Chondrocyte (in vitro differentiated cells): ENCODE data around the gene TRAK1. TPM values are rescaled to one million over a fixed set of nuclear protein-coding genes. Genes with fewer than 3 reads are reported as not detected.

ENCODE experiments used
- DNase-seq: peaks from one replicate; pipeline ENCODE4 v3.0.0; 2021; ENCODE audit warnings: mixed read lengths, low spot score
- H3K27ac Mint-ChIP-seq: one replicate; pipeline ENCODE4 v1.8.0; 2021; ENCODE audit warnings: mild to moderate bottlenecking, moderate library complexity, mixed read lengths; ENCODE audit not compliant: unreplicated experiment
- H3K27me3 Mint-ChIP-seq: 2 replicates; pipeline ENCODE4 v1.8.0; 2021; ENCODE audit warnings: low read depth, mixed read lengths
- H3K36me3 Mint-ChIP-seq: 2 replicates; pipeline ENCODE4 v1.8.0; 2021; ENCODE audit warnings: low read depth, mixed read lengths
- H3K4me1 Mint-ChIP-seq: 2 replicates; pipeline ENCODE4 v1.8.0; 2021; ENCODE audit warnings: low read depth, mild to moderate bottlenecking, mixed read lengths
- H3K4me3 Mint-ChIP-seq: one replicate; pipeline ENCODE4 v1.8.0; 2021; ENCODE audit warnings: mild to moderate bottlenecking, moderate library complexity, mixed read lengths; ENCODE audit not compliant: unreplicated experiment
- H3K9me3 Mint-ChIP-seq: 2 replicates; pipeline ENCODE4 v1.8.0; 2021; ENCODE audit warnings: low read depth, mixed read lengths
- total RNA-seq: library from RNA; stranded (reverse); gene quantifications from 3 replicates; pipeline ENCODE4 v1.2.1, GENCODE V29; 2021
- TF ChIP-seq, protein P1 (sequence below): fragments of 200-600 bp; sonication (generic); IDR thresholded peaks from 2 replicates; pipeline ENCODE4 v1.5.0; 2021; ENCODE audit warnings: antibody characterized with exemption, mild to moderate bottlenecking, moderate library complexity

The TRAK1 gene
- total RNA-seq, 1 donor from 2014 or later, result 53.7 TPM

DNA sequence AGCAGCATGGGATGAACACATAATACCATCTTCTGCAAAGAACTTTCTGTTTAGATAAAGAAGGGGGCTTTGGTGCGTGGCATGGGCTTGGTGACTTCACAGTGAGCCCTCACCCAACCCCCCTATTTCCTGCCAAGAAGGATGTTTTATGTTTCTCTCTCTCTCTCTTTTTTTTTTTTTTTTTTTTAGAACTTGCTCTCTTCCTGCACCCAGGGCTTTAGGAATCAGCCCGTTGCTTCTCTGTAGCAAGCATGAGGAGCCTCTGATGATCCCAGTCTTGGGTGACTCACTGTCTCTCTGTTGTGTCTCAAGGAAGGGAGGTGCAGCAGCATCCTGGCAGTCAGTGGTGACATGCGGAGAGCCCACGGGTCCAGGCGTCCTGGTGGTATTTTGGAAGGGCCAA, 125.8 kb downstream of the TRAK1 start:
- no peak for DNase-seq
- Mint-ChIP-seq H3K4me3 (no peak overlapping the region), H3K27me3 (no peaks in the 10 kb centered on the region), H3K36me3 (peaks cover 20% of the 10 kb centered on the region), H3K4me1 (peaks cover 28% of the 10 kb centered on the region), H3K9me3 (no peaks in the 10 kb centered on the region), H3K27ac (peak overlapping the region; percentile 33)
- TF ChIP-seq, protein P1, sequence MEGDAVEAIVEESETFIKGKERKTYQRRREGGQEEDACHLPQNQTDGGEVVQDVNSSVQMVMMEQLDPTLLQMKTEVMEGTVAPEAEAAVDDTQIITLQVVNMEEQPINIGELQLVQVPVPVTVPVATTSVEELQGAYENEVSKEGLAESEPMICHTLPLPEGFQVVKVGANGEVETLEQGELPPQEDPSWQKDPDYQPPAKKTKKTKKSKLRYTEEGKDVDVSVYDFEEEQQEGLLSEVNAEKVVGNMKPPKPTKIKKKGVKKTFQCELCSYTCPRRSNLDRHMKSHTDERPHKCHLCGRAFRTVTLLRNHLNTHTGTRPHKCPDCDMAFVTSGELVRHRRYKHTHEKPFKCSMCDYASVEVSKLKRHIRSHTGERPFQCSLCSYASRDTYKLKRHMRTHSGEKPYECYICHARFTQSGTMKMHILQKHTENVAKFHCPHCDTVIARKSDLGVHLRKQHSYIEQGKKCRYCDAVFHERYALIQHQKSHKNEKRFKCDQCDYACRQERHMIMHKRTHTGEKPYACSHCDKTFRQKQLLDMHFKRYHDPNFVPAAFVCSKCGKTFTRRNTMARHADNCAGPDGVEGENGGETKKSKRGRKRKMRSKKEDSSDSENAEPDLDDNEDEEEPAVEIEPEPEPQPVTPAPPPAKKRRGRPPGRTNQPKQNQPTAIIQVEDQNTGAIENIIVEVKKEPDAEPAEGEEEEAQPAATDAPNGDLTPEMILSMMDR, result no peak

DNA sequence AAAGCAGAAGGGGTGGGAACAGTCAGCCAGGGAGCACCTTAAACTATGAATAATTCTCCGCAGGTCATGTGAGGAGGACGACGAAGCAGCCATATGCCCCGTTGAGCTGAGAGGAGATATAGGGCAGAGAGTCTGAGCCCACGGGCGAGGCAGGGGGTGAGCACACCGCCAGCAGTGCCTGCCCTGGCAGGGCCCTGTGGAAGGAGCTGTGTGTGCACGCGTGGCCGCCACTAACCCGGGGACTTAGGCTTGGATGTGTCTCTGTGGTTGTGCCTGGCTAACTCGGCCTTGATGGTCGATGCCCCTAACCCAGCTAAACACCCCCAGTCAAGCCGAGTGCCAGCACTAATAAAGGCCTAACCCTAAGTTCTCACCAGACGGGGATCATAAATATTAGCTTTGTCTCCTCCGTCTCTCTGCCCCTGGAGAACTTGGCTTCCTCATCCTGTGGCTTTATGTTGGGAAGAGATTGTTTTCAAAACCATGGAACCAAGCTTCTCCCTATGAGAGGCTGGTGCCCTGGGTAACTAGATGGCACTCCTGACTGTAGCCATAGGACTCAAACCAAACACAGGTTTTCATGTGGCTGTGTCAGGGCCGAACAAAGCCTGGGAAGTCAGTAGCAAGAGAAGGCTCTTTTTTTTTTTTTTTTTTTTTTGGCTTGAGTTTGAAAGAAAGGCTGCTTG, 129.4 kb downstream of the TRAK1 start:
- Mint-ChIP-seq H3K27ac (peak overlapping the region; percentile 36), H3K27me3 (no peaks in the 10 kb centered on the region), H3K4me3 (no peak overlapping the region), H3K4me1 (peaks cover 18% of the 10 kb centered on the region), H3K9me3 (no peaks in the 10 kb centered on the region), H3K36me3 (peaks cover 35% of the 10 kb centered on the region)
- no peak for DNase-seq
- TF ChIP-seq, protein P1, result no peak

DNA sequence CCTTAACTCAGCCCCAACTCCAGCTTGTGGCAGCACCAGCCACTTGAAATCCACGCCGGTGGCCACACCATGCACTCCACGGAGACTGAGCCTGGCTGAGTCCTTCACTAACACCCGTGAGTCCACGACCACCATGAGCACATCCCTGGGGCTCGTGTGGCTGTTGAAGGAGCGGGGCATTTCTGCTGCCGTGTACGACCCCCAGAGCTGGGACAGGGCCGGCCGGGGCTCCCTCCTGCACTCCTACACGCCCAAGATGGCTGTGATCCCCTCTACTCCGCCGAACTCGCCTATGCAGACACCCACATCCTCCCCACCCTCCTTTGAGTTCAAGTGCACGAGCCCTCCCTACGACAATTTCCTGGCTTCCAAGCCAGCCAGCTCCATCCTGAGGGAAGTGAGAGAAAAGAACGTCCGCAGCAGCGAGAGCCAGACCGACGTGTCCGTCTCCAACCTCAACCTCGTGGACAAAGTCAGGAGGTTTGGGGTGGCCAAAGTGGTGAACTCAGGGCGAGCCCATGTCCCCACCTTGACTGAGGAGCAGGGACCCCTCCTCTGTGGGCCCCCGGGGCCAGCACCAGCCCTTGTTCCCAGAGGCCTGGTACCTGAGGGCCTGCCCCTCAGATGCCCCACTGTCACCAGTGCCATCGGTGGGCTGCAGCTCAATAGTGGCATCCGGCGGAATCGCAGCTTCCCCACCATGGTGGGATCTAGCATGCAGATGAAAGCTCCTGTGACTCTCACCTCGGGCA, 132.0 kb downstream of the TRAK1 start:
- Mint-ChIP-seq H3K36me3 (peaks cover 38% of the 10 kb centered on the region), H3K4me3 (no peak overlapping the region), H3K27ac (no peak overlapping the region), H3K27me3 (no peaks in the 10 kb centered on the region), H3K9me3 (no peaks in the 10 kb centered on the region), H3K4me1 (peaks cover 11% of the 10 kb centered on the region)
- no peak for DNase-seq
- TF ChIP-seq, protein P1, result no peak

DNA sequence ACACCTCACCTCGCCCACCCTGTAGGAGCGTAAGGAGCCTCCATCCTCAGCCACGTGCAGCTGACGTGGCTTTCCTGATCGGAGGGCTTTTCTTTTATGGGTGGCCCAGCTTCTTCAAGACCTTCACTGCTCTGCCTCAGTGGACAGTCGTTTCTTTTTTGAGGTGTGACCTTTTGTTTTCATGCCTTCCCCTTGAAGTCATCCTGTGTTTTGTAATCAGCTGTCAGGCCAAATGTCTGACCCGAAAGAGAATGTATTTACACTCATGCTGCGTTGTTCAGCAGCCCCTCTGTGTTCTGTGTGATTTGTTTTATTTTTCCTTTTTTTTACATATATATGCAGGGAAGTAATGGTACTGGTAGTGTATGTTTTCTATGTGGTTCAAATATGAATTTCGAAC, 133.0 kb downstream of the TRAK1 start:
- Mint-ChIP-seq H3K4me3 (no peak overlapping the region), H3K27me3 (no peaks in the 10 kb centered on the region), H3K27ac (peak overlapping the region; percentile 49), H3K36me3 (peaks cover 38% of the 10 kb centered on the region), H3K9me3 (no peaks in the 10 kb centered on the region), H3K4me1 (peaks cover 11% of the 10 kb centered on the region)
- DNase-seq, result no peak
- TF ChIP-seq, protein P1, result no peak

DNA sequence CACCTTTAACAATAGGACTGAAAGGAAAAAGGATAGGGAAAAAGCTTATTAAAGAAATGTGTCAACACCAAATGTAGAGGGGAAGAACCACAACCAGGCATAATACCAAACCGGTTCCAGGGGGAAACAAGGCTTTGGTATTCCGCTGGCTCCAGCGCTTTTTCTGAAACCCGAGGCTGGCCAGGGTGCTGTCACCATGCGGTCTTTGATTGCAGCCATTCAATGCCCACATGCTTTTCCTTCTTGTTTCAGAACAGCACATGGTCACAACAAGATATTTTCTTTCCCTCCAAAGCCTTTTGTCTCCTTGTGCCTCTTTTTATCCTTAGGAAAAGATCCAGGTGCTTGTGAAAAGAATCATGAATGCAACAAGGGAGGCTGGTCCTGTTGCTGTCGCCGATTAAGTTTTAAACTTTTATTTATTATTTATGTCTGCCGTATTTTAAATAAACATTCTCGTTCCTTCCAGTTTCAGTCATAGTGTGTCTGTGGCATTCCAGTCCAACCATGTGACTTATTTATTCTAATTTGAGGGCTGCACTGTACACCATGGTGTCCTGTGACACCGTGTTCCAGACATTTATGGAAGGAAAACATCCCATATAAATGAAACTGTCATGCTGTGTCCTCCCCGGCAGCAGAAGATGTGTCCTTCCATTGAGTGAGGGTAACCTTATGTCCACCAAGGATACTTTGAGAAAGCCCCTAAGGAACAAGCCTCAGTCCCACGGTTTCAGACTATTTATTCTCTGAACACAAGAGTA, 133.7 kb downstream of the TRAK1 start:
- H3K27me3 Mint-ChIP-seq, result no peaks in the 10 kb centered on the region
- H3K36me3 Mint-ChIP-seq, result peaks cover 37% of the 10 kb centered on the region
- peaks cover 15% of the 10 kb centered on the region for H3K4me1 Mint-ChIP-seq
- H3K27ac Mint-ChIP-seq, result peak overlapping the region; percentile 49
- H3K4me3 Mint-ChIP-seq, result no peak overlapping the region
- H3K9me3 Mint-ChIP-seq, result no peaks in the 10 kb centered on the region
- no peak for DNase-seq
- TF ChIP-seq, protein P1, result no peak
